PC-3 (cell line): Measurements from ENCODE around the gene FOXN3.
"Not testable (repeated sequence)": the region's sequence is repeated elsewhere in the genome, so short reads cannot be mapped to it uniquely, and the experiment has no call there.

Source experiments
- CTCF ChIP-seq: fragments of 300-600 bp; sonication (generic); conservative IDR thresholded peaks from 2 replicates; pipeline ENCODE4 v1.5.1; 2017; ENCODE audit warnings: antibody characterized with exemption, low read depth, mild to moderate bottlenecking, low read length
- EZH2 ChIP-seq: fragments of 300-600 bp; sonication (generic); IDR thresholded peaks from one replicate; pipeline ENCODE4 v1.6.1; 2017; ENCODE audit warnings: antibody characterized with exemption, mild to moderate bottlenecking, low read length; ENCODE audit not compliant: unreplicated experiment
- EZH2phosphoT487 ChIP-seq: fragments of 300-600 bp; sonication (generic); IDR thresholded peaks from 2 replicates; pipeline ENCODE4 v1.6.1; 2018; ENCODE audit warnings: mild to moderate bottlenecking, antibody characterized with exemption, low read length, borderline replicate concordance

DNA sequence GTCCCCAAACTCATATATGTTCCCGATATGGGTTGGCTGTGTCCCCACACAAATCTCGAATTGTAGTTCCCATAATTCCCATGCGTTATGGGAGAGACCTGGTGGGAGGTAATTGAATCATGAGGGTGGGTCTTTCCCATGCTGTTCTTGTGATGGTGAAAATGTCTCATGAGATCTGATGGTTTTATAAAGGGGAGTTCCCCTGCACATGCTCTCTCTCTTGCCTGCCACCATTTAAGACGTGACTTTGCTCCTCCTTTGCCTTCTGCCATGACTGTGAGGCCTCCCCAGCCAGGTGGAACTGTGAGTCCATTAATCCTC lies 166.4 kb downstream of the FOXN3 start:
- not testable (repeated sequence) for TF ChIP-seq CTCF, EZH2, EZH2phosphoT487
